Vagina (tissue), 2 donors: ENCODE data around the gene LILRB2. TPM values are rescaled to one million over a fixed set of nuclear protein-coding genes. Genes with fewer than 3 reads are reported as not detected.

Experiments used
- DNase-seq, 2 donors: peaks; one replicate each; pipeline ENCODE4 v3.0.0-alpha.2; 2017; ENCODE audit errors: extremely low spot score in 2 of 2
- H3K27ac ChIP-seq: fragments of 200-600 bp; sonication (generic); one replicate; pipeline ENCODE4 v1.5.1; 2019
- H3K27me3 ChIP-seq: fragments of 200-600 bp; sonication (generic); one replicate; pipeline ENCODE4 v1.5.1; 2019
- H3K36me3 ChIP-seq, 2 donors: fragments of 200-600 bp; sonication (generic); one replicate each; pipeline ENCODE4 v1.5.1; 2017 to 2019
- H3K4me1 ChIP-seq: fragments of 200-600 bp; sonication (generic); one replicate; pipeline ENCODE4 v1.5.1; 2019
- H3K4me3 ChIP-seq, 2 donors: fragments of 200-600 bp; sonication (generic); 1 replicate in 1 of 2; 2 replicates in 1 of 2; pipeline ENCODE4 v1.5.1; 2016 to 2019
- H3K9me3 ChIP-seq: fragments of 200-600 bp; sonication (generic); one replicate; pipeline ENCODE4 v1.5.1; 2019
- CTCF ChIP-seq, 3 experiments: fragments of 450-650 bp in 2 of 3; fragments of 200-600 bp in 1 of 3; sonication (generic) in 1 of 3; IDR thresholded peaks; one replicate each; pipeline ENCODE4 v1.5.1; 2017 to 2019; ENCODE audit warnings: antibody characterized with exemption in 3 of 3, mild to moderate bottlenecking in 2 of 3, moderate library complexity in 2 of 3
- POLR2A ChIP-seq, 2 donors: fragments of 450-650 bp; IDR thresholded peaks; one replicate each; pipeline ENCODE4 v1.6.1; 2017; ENCODE audit warnings: antibody characterized with exemption in 2 of 2, mild to moderate bottlenecking in 2 of 2, moderate library complexity in 2 of 2
- POLR2AphosphoS5 ChIP-seq, 2 donors: sonication (generic); formaldehyde crosslinking; IDR thresholded peaks; one replicate each; pipeline ENCODE4 v1.9.0; 2017; ENCODE audit warnings: antibody characterized with exemption in 2 of 2, mild to moderate bottlenecking in 2 of 2, low read depth in 1 of 2; ENCODE audit not compliant: insufficient read depth in 1 of 2
- intact Hi-C: fragments of 100-400 bp; cut with DNase I; formaldehyde crosslinking; loops from one replicate; pipeline ENCODE4 v1.15.1; 2023
- total RNA-seq: library from RNA; depleted of rRNA; stranded (reverse); fragments of >200 nt; gene quantifications from one replicate; pipeline ENCODE4 v1.2.3, GENCODE V29; 2016

LILRB2 gene
- total RNA-seq, 1 donor from 2014 or later: 2.0 TPM

- H3K27me3 ChIP-seq: no peaks in the 10 kb centered on the region
These were observed 25.7 kb downstream of the LILRB2 start for GRCh38 chr19:54255105-54255775.

GRCh38 chr19:54254195-54254906, 26.6 kb downstream of the LILRB2 start:
- no peaks in the 10 kb centered on the region for H3K27me3 ChIP-seq
- no peak for DNase-seq
- TF ChIP-seq POLR2A (IDR thresholded peaks at IDR 0.05) (no peak), CTCF (IDR thresholded peaks at IDR 0.05) (no peak), POLR2AphosphoS5 (IDR thresholded peaks at IDR 0.05; ENCODE audit: insufficient read depth in 1 of 2, low read depth in 1 of 2) (no peak)

More at GRCh38 chr19:54255105-54255775, 25.7 kb downstream of the LILRB2 start:
- no peaks in the 10 kb centered on the region for H3K36me3 ChIP-seq
- no peak overlapping the region for H3K4me3 ChIP-seq
- no peaks in the 10 kb centered on the region for H3K4me1 ChIP-seq
- DNase-seq: no peak
- TF ChIP-seq CTCF (IDR thresholded peaks at IDR 0.05): no peak
- TF ChIP-seq POLR2AphosphoS5 (IDR thresholded peaks at IDR 0.05; ENCODE audit: insufficient read depth in 1 of 2, low read depth in 1 of 2): no peak
- TF ChIP-seq POLR2A (IDR thresholded peaks at IDR 0.05): no peak
- no peaks in the 10 kb centered on the region for H3K9me3 ChIP-seq
- intact Hi-C loops: no loop called here
- H3K27ac ChIP-seq: no peak overlapping the region

GRCh38 chr19:54253331-54254194, 27.3 kb downstream of the LILRB2 start:
- Histone ChIP-seq H3K9me3 (no peaks in the 10 kb centered on the region), H3K27ac (no peak overlapping the region), H3K4me3 (no peak overlapping the region), H3K36me3 (no peaks in the 10 kb centered on the region), H3K27me3 (no peaks in the 10 kb centered on the region), H3K4me1 (no peaks in the 10 kb centered on the region)
- no peak for DNase-seq
- intact Hi-C loops: no loop called here
- no peak for TF ChIP-seq CTCF (IDR thresholded peaks at IDR 0.05)
- no peak for TF ChIP-seq POLR2A (IDR thresholded peaks at IDR 0.05)
- TF ChIP-seq POLR2AphosphoS5 (IDR thresholded peaks at IDR 0.05; ENCODE audit: insufficient read depth in 1 of 2, low read depth in 1 of 2): no peak

More at GRCh38 chr19:54254195-54254906, 26.6 kb downstream of the LILRB2 start:
- Histone ChIP-seq H3K9me3 (no peaks in the 10 kb centered on the region), H3K27ac (no peak overlapping the region), H3K4me3 (no peak overlapping the region), H3K4me1 (no peaks in the 10 kb centered on the region), H3K36me3 (no peaks in the 10 kb centered on the region)
- intact Hi-C loops: no loop called here

GRCh38 chr19:54252845-54253244, 28.1 kb downstream of the LILRB2 start:
- Histone ChIP-seq H3K27me3 (no peaks in the 10 kb centered on the region), H3K4me3 (no peak overlapping the region), H3K27ac (no peak overlapping the region), H3K4me1 (no peaks in the 10 kb centered on the region), H3K36me3 (no peaks in the 10 kb centered on the region), H3K9me3 (no peaks in the 10 kb centered on the region)
- TF ChIP-seq CTCF (IDR thresholded peaks at IDR 0.05): no peak
- TF ChIP-seq POLR2A (IDR thresholded peaks at IDR 0.05): no peak
- no peak for TF ChIP-seq POLR2AphosphoS5 (IDR thresholded peaks at IDR 0.05; ENCODE audit: insufficient read depth in 1 of 2, low read depth in 1 of 2)
- intact Hi-C loops: no loop called here
- no peak for DNase-seq
